Loucy (cell line): ENCODE results near the gene LHFPL6.

Experiments used
- H2AFZ ChIP-seq: fragments of 200-600 bp; sonication (generic); 2 replicates; pipeline ENCODE4 v1.6.0; 2016; ENCODE audit warnings: antibody characterized with exemption, mild to moderate bottlenecking, low read length, moderate library complexity
- H3F3A ChIP-seq: fragments of 200-600 bp; 2 replicates; pipeline ENCODE4 v1.6.0; 2016; ENCODE audit warnings: antibody characterized with exemption, low read depth, mild to moderate bottlenecking
- H3K27me3 ChIP-seq: fragments of 200-600 bp; sonication (generic); 2 replicates; pipeline ENCODE4 v1.6.1; 2014; ENCODE audit warnings: low read length, mild to moderate bottlenecking; ENCODE audit not compliant: insufficient read depth, poor library complexity, severe bottlenecking
- H3K36me3 ChIP-seq: fragments of 200-600 bp; sonication (generic); 2 replicates; pipeline ENCODE4 v1.6.1; 2016; ENCODE audit warnings: low read length; ENCODE audit not compliant: insufficient read depth
- H3K4me1 ChIP-seq: fragments of 200-600 bp; sonication (generic); 2 replicates; pipeline ENCODE4 v1.5.1; 2014; ENCODE audit warnings: low read length, mild to moderate bottlenecking; ENCODE audit not compliant: insufficient read depth, poor library complexity, severe bottlenecking
- H3K4me2 ChIP-seq: fragments of 200-600 bp; sonication (generic); 2 replicates; pipeline ENCODE4 v1.6.0; 2014; ENCODE audit warnings: antibody characterized with exemption, low read length, low read depth, mild to moderate bottlenecking; ENCODE audit not compliant: poor library complexity, severe bottlenecking
- H3K4me3 ChIP-seq: fragments of 200-600 bp; sonication (generic); 2 replicates; pipeline ENCODE4 v1.5.1; 2014; ENCODE audit warnings: low read length, mild to moderate bottlenecking, mixed read lengths; ENCODE audit not compliant: poor library complexity, severe bottlenecking
- H3K79me2 ChIP-seq: fragments of 200-600 bp; sonication (generic); 2 replicates; pipeline ENCODE4 v1.6.1; 2014; ENCODE audit warnings: low read length; ENCODE audit not compliant: insufficient read depth
- H3K9ac ChIP-seq: fragments of 200-600 bp; sonication (generic); 2 replicates; pipeline ENCODE4 v1.6.0; 2014; ENCODE audit warnings: mild to moderate bottlenecking, low read depth, low read length, moderate library complexity; ENCODE audit not compliant: poor library complexity, severe bottlenecking
- H3K9me2 ChIP-seq: fragments of 200-600 bp; sonication (generic); replicated peaks from 2 replicates; pipeline ENCODE4 v1.6.1; 2016; ENCODE audit warnings: low read depth, low read length, mixed read lengths
- H3K9me3 ChIP-seq: fragments of 200-600 bp; sonication (generic); 2 replicates; pipeline ENCODE4 v1.6.1; 2014; ENCODE audit warnings: mild to moderate bottlenecking, antibody characterized with exemption, low read length, low read depth; ENCODE audit not compliant: insufficient read depth
- H4K20me1 ChIP-seq: fragments of 200-600 bp; sonication (generic); 2 replicates; pipeline ENCODE4 v1.6.0; 2014; ENCODE audit warnings: antibody characterized with exemption, low read length, mild to moderate bottlenecking; ENCODE audit not compliant: insufficient read depth, poor library complexity, severe bottlenecking
- CTCF ChIP-seq: fragments of 200-600 bp; sonication (generic); conservative IDR thresholded peaks from 2 replicates; pipeline ENCODE4 v1.5.1; 2014; ENCODE audit warnings: mild to moderate bottlenecking, antibody characterized with exemption, low read length
- EZH2phosphoT487 ChIP-seq: fragments of 200-600 bp; IDR thresholded peaks from 2 replicates; pipeline ENCODE4 v1.6.1; 2018; ENCODE audit warnings: antibody characterized with exemption, mild to moderate bottlenecking, moderate library complexity, borderline replicate concordance

The LHFPL6 gene

GRCh38 chr13:39397226-39397895 lies 205.6 kb downstream of the LHFPL6 start:
- H3K9me3 ChIP-seq: no peaks in the 10 kb centered on the region
- no peak overlapping the region for H3K9ac ChIP-seq
- no peaks in the 10 kb centered on the region for H3F3A ChIP-seq
- no peak for TF ChIP-seq CTCF
- TF ChIP-seq EZH2phosphoT487: no peak
- H3K36me3 ChIP-seq: no peaks in the 10 kb centered on the region
- no peak overlapping the region for H3K4me2 ChIP-seq
- no peaks in the 10 kb centered on the region for H3K27me3 ChIP-seq
- no peak overlapping the region for H2AFZ ChIP-seq
- no peak overlapping the region for H3K4me3 ChIP-seq
- no peaks in the 10 kb centered on the region for H3K9me2 ChIP-seq
- H3K79me2 ChIP-seq: no peaks in the 10 kb centered on the region
- H4K20me1 ChIP-seq: no peaks in the 10 kb centered on the region
- no peaks in the 10 kb centered on the region for H3K4me1 ChIP-seq

GRCh38 chr13:39394796-39395678 lies 208.0 kb downstream of the LHFPL6 start:
- Histone ChIP-seq H3K9ac (no peak overlapping the region), H2AFZ (no peak overlapping the region)

GRCh38 chr13:39391761-39392160 lies 211.2 kb downstream of the LHFPL6 start:
- Histone ChIP-seq H3K9me2 (no peaks in the 10 kb centered on the region), H3K4me1 (no peaks in the 10 kb centered on the region), H3K4me3 (no peak overlapping the region), H3K9ac (no peak overlapping the region), H3K79me2 (no peaks in the 10 kb centered on the region), H3K36me3 (no peaks in the 10 kb centered on the region), H3F3A (no peaks in the 10 kb centered on the region), H2AFZ (no peak overlapping the region), H3K27me3 (no peaks in the 10 kb centered on the region), H4K20me1 (no peaks in the 10 kb centered on the region), H3K4me2 (no peak overlapping the region), H3K9me3 (no peaks in the 10 kb centered on the region)
- TF ChIP-seq CTCF: no peak
- no peak for TF ChIP-seq EZH2phosphoT487

More at GRCh38 chr13:39394796-39395678, 208.0 kb downstream of the LHFPL6 start:
- no peak for TF ChIP-seq CTCF
- no peak for TF ChIP-seq EZH2phosphoT487
- Histone ChIP-seq H3K79me2 (no peaks in the 10 kb centered on the region), H3F3A (no peaks in the 10 kb centered on the region), H3K9me2 (no peaks in the 10 kb centered on the region), H4K20me1 (no peaks in the 10 kb centered on the region), H3K4me3 (no peak overlapping the region), H3K4me1 (no peaks in the 10 kb centered on the region), H3K4me2 (no peak overlapping the region), H3K9me3 (no peaks in the 10 kb centered on the region), H3K27me3 (no peaks in the 10 kb centered on the region), H3K36me3 (no peaks in the 10 kb centered on the region)
